Measurements from ENCODE around the gene MRPL43.
"Not testable (repeated sequence)": the region's sequence is repeated elsewhere in the genome, so short reads cannot be mapped to it uniquely, and the experiment has no call there.

Gene MRPL43

DNA sequence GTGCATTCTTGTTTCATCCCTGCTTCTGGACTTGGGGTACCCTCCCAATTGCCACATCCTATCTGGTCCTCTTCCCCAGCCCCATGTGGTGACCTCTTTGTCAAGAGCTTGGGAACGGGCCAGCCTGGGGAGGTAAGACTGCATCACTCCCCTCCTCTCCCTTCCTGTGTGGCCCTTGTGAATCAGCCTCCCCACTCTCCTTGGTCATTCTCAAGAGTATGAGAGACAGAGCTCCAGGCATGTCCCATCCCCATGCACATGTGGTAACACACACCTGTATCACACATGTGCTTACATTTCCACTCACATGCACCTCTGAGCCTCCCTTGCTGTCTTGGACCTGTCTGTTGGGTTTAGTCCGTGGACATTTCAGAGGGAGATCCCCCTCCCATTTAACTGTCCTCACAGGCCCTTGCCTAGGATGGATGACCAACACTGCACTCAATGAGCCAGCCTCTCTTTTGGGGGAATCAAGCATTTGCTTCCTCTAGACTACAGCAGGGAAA lies 2.6 kb downstream of the MRPL43 start:
- in situ Hi-C loops (cut with MboI; ENCODE audit: low sequenced_read_pairs) = no loop called here

DNA sequence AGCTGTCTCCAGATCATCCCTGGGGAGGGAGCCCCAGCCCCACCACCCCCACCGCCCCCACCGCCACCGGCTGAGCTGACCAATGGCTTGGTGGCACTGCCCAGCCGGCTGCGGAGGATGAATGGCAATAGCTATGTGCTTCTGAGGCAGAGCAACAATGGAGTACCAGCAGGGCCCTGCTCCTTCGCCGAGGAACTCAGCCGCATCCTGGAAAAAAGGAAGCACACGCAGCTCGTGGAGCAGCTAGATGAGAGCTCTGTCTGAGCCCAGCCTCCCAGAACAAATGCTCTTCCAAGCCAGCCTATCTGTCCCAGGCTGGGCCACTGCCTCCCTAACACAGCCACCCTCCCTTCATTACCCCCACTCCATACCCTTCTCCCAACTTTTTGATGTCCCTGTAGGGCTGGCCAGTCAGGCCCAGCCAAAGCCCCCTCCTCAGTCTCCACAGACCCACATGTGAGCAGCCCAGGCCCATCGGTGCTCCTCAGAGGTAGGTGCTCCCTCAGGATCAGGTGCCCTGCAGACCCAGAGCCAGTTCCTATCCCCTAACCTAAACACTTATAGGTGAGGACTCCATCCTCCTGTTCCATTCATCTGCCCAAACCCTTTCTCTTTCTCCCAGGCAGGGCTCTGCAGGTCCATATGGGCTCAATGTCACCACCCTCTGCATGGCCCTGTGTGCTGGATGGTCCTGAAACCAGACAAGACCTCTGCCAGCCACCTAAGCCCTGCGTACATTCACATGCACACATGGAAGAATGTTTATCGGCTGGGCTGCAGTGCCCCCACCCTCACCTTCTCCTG lies 3.2 kb downstream of the MRPL43 start:
- in situ Hi-C loops (cut with MboI; ENCODE audit: low sequenced_read_pairs) = no loop called here

DNA sequence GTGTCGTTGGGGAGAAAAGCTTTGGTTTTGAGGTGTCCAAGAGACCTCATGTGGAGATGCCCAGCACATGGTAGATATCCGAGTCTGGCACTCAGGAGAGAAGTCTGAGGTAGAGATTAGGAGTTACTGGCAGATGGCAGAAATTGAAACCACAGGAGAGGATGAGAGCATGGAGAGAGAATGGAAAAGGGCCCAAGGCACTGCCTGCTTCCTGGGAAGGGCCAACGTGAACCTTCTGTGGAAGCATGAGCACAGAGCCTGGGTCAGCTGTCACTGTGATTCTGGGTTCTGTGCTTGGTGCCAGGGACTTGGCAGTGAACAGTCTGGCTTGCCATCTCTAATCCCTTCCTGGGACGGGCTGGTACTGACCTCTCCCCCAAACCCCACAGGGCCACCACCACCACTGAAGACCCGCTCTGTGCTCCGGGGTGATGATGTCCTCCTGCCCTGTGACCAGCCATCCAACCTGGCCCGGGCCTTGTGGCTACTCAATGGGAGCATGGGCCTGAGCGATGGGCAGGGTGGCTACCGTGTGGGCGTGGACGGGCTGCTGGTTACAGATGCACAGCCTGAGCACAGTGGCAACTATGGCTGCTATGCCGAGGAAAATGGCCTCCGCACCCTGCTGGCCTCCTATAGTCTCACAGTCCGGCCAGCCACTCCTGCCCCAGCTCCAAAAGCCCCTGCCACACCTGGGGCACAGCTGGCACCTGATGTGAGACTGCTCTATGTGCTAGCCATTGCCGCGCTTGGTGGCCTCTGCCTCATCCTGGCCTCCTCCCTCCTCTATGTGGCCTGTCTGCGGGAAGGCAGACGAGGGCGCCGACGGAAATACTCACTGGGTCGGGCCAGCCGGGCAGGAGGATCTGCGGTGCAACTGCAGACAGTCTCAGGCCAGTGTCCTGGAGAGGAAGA lies 4.1 kb downstream of the MRPL43 start:
- in situ Hi-C loops (cut with MboI; ENCODE audit: low sequenced_read_pairs) = no loop called here

DNA sequence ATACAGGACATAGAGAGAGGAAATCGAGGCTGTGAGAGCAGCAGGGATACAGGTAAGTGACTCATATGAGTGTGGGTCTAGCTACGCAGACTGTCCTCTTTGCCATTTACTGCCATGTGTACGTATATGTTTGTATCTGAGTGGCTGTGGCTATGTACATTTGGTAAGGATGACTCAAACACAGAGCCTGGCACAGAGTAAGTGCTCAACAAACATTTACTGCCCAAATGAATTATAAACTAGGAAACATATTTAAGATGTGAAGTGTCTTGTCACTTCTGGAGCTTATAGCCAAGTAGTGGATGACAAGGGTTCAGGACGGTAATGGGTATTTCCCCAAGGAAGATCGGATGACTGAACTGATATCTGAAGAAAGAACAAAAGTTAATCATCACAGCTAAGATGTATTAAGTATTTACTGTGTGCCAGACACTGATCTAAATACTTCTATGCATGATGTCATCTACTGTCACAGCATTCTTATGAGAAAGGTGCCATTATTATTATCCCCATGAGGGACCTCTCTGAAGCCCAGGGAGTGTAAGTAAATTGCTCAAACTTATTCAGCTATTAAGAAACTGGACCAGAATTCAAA lies 6.0 kb downstream of the MRPL43 start:
- in situ Hi-C loops (cut with MboI; ENCODE audit: low sequenced_read_pairs) = no loop called here

GRCh38 chr10:100980711-100981110 lies 6.6 kb downstream of the MRPL43 start:
- in situ Hi-C loops (cut with MboI; ENCODE audit: low sequenced_read_pairs) = no loop called here

DNA sequence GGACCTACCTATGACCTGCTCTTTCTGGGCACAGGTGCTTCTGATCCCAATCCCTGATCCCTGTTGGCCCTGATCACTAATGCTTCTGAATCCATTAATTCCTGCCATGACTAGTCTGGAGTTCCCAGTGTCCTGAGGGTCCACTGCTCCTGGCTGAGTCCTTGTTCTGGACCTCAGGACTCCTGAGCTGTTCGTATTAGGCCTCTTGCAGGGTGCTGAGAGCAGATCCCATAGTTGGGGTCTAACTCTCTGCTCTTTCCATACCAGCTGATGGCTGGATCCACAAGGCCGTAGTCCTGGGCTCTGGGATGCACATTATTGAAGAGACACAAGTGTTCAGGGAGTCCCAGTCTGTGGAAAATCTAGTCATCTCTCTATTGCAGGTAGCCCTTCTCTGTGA lies 7.0 kb downstream of the MRPL43 start:
- in situ Hi-C loops (cut with MboI; ENCODE audit: low sequenced_read_pairs) = no loop called here

GRCh38 chr10:100979791-100980272 lies 7.5 kb downstream of the MRPL43 start:
- in situ Hi-C loops (cut with MboI; ENCODE audit: low sequenced_read_pairs) = no loop called here

DNA sequence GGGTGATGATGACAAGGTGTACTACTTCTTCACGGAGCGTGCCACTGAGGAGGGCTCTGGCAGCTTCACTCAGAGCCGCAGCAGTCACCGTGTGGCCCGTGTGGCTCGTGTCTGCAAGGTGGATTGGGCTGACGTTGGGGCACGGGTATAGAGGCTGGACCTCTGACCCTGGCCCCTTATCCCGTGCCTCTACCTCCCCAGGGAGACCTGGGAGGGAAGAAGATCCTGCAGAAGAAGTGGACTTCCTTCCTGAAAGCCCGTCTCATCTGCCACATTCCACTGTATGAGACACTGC lies 8.4 kb downstream of the MRPL43 start:
- in situ Hi-C loops (cut with MboI; ENCODE audit: low sequenced_read_pairs) = no loop called here

GRCh38 chr10:100978121-100978900 lies 9.0 kb downstream of the MRPL43 start:
- in situ Hi-C loops (cut with MboI; ENCODE audit: low sequenced_read_pairs) = no loop called here

- in situ Hi-C loops (cut with MboI; ENCODE audit: low sequenced_read_pairs) = no loop called here
Measured at GRCh38 chr10:100977436-100977835, 9.9 kb downstream of the MRPL43 start.

DNA sequence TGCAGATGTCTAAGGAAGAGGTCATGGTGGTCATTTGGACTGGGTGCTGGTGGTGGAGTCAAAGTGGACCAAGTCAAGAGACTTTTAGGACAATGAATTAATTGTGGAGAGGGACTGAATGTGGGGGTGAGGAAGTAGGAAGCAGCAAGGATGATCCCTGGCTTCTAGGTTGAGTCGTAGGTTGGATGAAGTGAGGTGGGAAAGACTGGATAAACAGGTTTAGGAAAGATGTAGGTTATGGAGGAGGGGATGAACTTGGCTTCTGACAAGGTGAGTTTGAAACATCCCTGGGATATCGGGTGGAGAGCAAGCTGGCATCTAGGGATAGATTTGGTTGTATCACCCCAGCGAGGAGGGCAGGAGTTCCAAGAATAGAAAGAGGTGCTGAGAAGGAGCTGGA lies 10.4 kb downstream of the MRPL43 start:
- in situ Hi-C loops (cut with MboI; ENCODE audit: low sequenced_read_pairs) = no loop called here

DNA sequence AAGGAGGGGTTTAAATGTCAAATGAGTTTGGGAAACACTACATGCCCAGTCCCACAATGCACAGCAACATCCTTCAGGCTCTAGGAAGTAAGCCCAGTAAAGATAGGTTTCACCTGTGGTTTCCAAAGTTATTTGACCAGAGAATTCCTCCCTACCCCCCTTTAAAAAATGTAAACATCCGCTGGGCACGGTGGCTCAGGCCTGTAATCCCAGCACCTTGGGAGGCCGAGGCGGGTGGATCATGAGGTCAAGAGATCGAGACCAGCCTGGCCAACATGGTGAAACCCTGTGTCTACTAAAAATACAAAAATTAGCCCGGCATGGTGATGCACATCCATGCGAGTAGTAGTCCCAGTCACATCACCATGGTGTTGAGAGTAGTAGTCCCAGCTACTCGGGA lies 11.9 kb downstream of the MRPL43 start:
- in situ Hi-C loops (cut with MboI; ENCODE audit: low sequenced_read_pairs) = not testable (repeated sequence)

DNA sequence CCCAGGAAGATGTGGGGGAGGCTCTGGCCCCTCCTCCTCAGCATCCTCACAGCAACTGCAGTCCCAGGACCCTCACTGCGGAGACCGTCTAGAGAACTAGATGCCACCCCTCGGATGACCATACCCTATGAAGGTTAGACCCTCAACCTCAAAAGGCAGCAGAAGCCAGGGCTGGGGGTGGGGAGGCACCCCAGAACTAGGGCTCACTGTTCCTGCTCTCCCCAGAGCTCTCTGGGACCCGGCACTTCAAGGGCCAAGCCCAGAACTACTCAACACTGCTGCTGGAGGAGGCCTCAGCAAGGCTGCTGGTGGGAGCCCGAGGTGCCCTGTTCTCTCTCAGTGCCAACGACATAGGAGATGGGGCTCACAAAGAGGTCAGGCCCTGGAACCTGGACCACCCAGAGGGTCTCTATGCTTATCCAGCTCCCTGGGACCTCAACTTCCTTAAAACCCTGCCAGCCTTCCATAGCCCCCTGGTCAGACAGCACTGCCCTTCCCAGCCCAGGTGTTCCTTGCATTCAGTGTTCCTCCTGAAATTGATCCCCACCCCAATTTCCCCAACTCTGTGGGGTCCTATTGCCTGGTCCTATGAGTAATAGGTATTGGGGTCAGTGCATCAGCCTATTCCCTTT lies 14.3 kb downstream of the MRPL43 start:
- in situ Hi-C loops (cut with MboI; ENCODE audit: low sequenced_read_pairs) = no loop called here

DNA sequence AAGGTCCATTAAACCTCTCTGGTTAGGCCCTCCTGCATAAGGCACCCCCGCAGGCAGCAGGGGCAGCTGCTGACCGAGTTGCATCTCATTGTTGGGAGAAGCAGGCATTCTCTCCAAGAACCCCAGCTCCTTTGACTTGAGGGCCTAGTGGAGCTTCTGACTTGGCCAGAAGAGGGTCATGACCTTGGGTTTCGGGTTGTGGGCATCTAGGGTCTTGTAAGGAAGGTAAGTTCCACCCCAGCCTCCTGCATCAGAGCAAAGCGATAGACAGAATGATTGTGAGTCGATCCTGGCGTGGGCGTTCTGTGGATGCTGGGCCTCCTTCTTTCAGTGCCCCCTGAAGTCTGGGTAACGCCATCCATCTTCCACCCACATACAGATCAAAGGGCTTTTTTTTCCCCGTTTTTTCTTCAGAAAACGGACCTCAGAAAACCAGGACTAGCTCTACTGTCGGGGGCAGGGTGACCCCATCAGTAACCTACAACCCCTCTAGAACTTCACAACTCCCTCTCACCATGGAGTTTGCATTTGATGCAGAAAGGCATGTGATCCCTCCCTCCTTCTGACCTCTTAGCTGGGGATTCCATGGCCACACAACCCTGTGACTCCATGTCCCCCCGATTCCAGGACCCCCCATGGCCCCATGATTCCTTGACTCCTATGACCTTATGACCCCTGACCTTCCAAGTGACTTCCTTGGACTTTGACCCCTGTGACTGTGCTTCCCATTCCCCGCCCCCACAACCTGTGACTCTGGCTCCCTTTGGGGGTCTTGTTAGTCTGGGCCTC lies 15.0 kb downstream of the MRPL43 start:
- in situ Hi-C loops (cut with MboI; ENCODE audit: low sequenced_read_pairs) = no loop called here

DNA sequence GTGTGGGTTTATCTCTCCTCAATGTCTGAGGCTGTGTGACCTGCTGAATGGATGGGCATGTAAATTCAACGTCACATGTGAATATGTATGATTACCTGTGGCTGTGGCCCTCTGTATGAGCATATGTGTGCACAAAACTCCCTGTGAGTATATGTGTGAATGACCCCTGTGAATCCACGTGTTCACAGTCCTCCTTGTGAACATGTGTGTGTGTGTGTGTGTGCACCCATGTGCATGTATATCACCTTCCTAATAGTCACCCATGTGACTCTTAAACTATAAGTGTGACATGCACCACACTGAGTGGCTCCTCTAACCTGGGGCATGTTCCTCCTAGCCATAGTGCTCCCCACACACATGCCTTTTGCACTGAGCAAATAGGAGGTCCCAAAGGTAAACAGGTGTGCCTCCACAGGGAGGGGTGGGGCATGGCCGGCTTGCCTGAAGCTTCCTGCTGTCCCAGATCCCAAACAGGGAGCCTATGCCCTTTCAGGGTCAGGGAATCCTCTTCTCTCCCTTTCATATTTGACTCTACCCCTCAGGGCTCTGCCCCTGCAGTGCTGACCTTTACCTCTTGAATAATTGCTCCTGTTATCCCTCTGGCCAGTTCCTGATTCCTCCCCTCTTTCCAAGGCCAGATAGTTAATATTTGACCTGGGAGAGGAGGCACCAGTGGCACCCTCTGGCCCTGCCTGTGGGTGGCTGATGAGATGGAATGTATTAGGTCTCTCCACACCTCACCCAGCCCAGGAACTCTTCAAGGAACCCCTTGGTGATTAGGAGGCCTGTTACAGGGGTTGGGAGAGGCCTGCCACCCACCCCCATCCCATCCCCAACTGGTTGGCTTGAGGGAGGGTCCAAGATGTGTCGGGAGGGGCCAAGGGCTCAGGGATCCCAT lies 16.1 kb downstream of the MRPL43 start:
- in situ Hi-C loops (cut with MboI; ENCODE audit: low sequenced_read_pairs) = no loop called here

DNA sequence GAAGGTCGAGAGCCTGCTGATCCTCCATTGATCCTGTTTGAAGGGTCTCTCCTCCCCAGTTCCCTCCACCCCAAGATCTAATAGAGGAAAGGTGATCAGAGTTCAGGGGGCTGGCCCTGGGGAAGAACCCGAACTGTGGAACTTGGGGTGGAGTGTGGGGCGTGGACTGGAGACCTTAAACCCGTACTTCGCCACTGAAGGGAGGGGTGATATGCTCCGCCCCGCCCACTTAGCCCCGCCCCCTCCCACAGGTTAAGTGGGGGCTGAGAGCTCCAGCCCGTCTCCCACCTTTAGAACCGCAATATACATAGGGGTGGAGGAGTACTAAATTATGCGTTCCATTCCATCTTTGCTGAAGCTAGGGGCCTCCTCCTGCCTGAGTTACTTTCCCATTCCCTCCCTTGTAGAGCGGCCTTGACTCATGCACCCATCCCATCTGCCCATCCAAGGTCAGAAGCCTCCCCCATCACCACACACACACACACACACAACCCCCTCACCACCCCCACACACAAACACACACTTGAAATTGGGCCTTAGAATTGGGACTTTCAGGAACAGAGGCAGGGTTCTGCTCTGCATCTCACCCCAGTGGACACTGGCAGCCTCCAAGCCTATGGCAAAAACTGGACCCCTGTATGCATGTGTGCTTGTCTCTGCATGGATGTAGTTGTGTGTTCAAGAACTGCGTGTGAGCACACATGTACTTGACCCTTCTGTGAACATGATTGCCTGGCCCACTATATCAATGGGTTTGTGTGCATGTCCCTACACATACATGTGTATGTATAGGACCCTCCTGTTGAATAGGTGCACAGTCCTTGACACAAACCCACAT lies 17.0 kb downstream of the MRPL43 start:
- in situ Hi-C loops (cut with MboI; ENCODE audit: low sequenced_read_pairs) = no loop called here

- in situ Hi-C loops (cut with MboI; ENCODE audit: low sequenced_read_pairs) = no loop called here
Measured at GRCh38 chr10:100969187-100970075, 17.9 kb downstream of the MRPL43 start, which contains the start of gene SEMA4G. TSS of gene SEMA4G (plus strand) at chr10:100969504. CDS start at chr10:100972913, 3,409 bp downstream.

Measured in HL-60/S4 (cell line).